Stimulated activated CD4-positive, alpha-beta T cell treated with anti-CD3 and anti-CD28 coated beads, Interleukin-15, amount 100 ng/mL, for 1 hour (primary cell): ENCODE data around the gene THSD4.

Experiments used
- DNase-seq, 2 donors: peaks; one replicate each; pipeline ENCODE4 v3.0.0-alpha.2; 2020; ENCODE audit warnings: low read depth in 1 of 2, low spot score in 1 of 2

Gene THSD4

DNA sequence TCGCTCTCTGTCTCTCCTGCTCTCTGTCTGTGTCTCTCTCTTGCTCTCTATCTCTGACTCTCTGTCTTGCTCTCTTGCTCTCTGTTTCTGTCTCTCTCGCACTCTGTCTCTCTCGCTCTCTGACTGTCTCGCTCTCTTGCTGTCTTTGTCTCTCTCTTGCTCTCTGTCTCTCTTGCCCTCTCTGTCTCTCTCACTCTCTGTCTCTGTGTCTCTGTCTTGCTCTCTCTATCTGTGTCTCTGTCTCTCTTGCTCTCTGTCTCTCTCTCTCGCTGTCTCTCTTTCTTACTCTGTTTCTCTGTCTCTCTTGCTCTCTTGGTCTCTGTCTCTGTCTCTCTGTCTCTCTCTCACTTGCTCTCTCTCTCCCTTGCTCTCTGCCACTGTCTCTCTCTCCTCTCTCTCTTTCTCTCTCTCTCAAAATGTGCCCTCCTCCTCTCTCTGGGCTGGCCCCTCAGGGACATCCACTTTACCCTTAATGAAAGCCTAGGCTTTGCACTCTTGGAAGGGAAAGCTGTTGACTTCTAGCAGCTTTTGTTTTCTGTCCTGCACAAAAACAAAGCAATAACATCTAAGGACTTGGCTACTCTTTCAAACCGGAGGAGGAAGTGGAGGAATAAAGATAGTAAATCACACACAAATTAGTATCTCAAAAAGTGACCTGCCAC is 621.1 kb downstream of the THSD4 start:
- no peak for DNase-seq

- no peak for DNase-seq
These were observed 622.5 kb downstream of the THSD4 start for GRCh38 chr15:71737761-71738160.

DNA sequence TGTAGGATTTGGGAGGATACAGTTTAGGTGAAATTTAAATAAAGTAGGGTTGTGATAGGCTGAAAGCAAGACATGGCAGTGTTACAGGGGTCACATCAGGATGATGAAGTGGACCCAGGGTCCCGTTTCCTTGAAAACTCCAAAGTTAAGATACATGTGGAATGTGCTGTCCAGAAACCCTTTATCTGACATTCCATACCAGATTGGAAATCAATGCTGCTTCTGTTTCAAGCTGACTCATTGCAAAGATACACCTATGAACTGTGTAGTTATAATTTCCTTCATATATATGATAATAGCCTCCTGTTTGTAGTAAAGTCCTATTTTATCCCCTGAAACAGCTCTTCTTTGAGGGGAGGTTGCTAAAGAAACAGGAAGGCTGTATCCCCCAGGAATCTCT is 624.1 kb downstream of the THSD4 start:
- no peak for DNase-seq

- no peak for DNase-seq
These were observed 627.7 kb downstream of the THSD4 start for GRCh38 chr15:71742964-71743363.

- DNase-seq, result peak in 1 of 2 donors; percentile 34
These were observed 628.7 kb downstream of the THSD4 start for GRCh38 chr15:71743861-71744382.

DNA sequence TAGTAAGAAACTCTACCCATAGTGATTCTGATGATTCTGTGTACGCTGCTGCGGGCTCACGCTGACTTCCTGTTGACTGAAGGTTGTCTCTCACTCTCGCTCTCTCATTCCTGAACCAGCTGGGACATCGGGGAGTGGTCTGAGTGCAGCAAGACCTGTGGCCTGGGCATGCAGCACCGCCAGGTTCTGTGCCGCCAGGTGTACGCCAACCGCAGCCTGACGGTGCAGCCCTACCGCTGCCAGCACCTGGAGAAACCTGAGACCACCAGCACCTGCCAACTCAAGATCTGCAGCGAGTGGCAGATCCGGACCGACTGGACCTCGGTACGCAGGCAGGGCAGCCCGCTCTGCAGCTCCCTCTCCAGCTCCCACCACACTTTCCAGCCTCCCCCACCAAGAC is 631.4 kb downstream of the THSD4 start:
- DNase-seq, result no peak

- DNase-seq, result no peak
These were observed 632.1 kb downstream of the THSD4 start for GRCh38 chr15:71747128-71748083.

- DNase-seq, result no peak
These were observed 633.0 kb downstream of the THSD4 start for GRCh38 chr15:71748293-71748718.

DNA sequence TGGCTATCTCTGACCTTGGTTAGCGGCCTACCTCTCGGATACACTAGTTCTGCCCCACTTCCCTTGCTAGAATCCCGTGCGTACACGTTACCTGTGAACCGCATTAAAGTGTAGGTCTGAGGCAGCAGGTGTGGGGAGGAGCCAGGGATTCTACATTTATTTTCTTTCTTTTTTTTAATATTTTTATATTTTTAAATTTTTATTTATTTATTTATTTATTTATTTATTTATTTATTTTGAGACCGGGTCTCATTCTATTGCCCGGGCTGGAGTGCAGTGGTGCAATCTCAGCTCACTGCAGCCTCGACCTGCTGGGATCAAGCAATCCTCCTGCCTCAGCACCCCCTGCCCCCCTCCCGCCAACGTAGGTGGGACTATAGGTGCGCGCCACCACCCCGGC is 634.2 kb downstream of the THSD4 start:
- no peak for DNase-seq

DNA sequence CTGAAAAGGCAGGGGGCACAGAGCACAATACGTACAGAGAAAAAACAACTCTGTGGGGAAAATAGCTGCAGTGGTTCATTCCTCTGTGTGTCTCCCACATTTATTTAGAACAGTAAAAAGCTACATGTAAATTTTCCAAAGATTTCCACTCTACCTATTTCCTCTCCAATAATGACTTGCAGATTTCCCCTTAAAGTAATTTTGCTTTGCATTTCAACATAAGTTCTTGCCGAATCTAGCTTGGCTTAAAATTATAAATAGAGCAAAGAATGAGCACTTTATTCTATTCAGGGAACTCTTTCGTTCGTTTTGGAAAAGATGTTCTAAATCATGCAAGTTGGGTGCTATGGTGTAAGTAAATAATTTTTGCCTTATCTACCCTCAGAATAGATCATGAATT is 636.9 kb downstream of the THSD4 start:
- no peak for DNase-seq

GRCh38 chr15:71752604-71753289 is 637.5 kb downstream of the THSD4 start:
- no peak for DNase-seq

DNA sequence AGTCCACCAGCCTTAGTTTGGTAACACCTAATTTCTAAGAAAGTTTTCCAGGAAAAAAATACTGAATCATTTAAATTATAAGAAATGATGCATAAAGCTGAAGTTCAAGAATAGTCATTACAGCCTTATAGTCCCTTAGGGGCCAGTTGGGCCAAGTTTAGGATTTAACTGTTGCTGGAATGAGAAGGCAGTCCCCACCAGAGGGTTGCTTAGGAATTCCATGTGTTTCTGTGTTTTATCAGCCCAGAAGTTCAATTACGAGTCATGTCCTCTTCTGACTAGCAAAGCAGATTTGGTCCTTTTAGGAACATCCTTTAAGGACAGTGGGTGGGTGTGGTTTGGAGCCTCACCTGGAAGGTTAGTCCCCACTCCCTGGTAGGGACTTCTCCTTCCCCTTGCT is 638.1 kb downstream of the THSD4 start:
- DNase-seq, result no peak

GRCh38 chr15:71754660-71755059 is 639.4 kb downstream of the THSD4 start:
- DNase-seq, result no peak

GRCh38 chr15:71755092-71755970 is 640.1 kb downstream of the THSD4 start:
- no peak for DNase-seq

- DNase-seq, result no peak
These were observed 641.5 kb downstream of the THSD4 start for GRCh38 chr15:71756599-71757352.

DNA sequence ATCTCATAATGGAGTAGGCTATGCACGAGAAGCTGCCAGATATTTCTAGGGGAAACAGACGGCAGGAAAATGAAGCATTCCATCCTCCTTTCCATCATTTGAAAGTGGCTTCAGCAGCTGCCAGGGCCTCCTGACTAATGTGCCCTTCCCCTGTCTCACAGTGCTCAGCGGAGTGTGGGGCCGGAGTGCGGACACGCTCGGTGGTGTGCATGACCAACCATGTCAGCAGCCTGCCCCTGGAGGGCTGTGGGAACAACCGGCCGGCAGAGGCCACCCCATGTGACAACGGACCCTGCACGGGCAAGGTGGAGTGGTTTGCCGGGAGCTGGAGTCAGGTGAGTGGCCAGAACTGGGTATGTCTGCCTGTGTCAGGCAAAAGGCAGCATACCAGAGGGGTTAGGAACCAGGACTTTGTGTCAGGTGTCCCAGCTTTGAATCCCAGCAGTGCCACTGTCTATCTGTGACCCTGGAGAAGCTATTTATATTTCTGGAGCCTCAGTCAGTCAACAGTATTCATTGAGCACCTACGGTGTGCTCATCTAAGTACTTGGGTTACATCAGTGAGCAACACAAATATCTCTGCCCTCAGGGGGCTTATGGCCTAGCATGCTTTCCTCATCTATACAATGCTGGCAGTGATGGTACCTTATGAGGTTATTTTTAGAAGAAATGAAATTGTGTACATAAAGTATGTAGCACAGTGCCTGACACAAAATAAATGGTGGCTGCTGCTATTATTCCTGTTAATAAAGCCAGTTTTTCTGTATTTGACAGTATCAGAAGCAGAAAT is 642.7 kb downstream of the THSD4 start:
- DNase-seq, result no peak

GRCh38 chr15:71758711-71759110 is 643.4 kb downstream of the THSD4 start:
- DNase-seq, result no peak

DNA sequence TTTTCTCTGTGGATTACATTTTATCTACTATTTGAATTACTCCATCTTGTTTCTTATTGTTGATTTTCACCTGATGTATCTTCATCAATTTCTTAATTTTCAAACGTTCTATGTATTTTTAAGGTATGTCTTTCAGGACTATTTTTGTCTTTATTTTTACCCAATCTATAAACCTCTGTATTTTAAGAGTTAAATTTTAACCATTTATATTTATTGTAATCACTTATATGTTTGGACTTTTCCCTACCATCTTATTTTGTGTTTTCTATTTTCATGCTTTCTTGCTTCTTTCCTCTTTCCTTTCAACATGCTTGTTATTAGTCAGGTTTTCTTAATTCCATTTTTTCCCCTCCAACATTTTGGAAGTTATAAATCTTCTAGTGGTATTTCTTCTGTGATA is 645.6 kb downstream of the THSD4 start:
- DNase-seq, result no peak

- DNase-seq, result no peak
These were observed 646.4 kb downstream of the THSD4 start for GRCh38 chr15:71761649-71762048.
